ENCODE data around the gene SPEM3.

Gene SPEM3

GRCh38 chr17:7421186-7421585, 7.5 kb upstream of the SPEM3 start:
- no peak for DNase-seq

GRCh38 chr17:7423679-7424078, 5.0 kb upstream of the SPEM3 start:
- no peak for DNase-seq

- no peak for DNase-seq
Observed at GRCh38 chr17:7425316-7425715, 3.3 kb upstream of the SPEM3 start, which contains the start of gene SPEM2. Gene SPEM2 (plus strand): TSS chr17:7425616. CDS start chr17:7425689, 73 bp downstream.

- no peak for DNase-seq
Observed at GRCh38 chr17:7425756-7426155, 2.9 kb upstream of the SPEM3 start.

- DNase-seq: no peak
Observed at GRCh38 chr17:7426203-7426863, 2.3 kb upstream of the SPEM3 start.

GRCh38 chr17:7426896-7427489, 1.7 kb upstream of the SPEM3 start:
- no peak for DNase-seq

GRCh38 chr17:7427549-7427948, 1.1 kb upstream of the SPEM3 start:
- no peak for DNase-seq

GRCh38 chr17:7429722-7430121, 1.1 kb downstream of the SPEM3 start:
- DNase-seq: no peak

- no peak for DNase-seq
Observed at GRCh38 chr17:7431231-7431630, 2.6 kb downstream of the SPEM3 start.

- DNase-seq: no peak
Observed at GRCh38 chr17:7432296-7432695, 3.6 kb downstream of the SPEM3 start.

GRCh38 chr17:7435676-7436555, 7.3 kb downstream of the SPEM3 start:
- peak; percentile 57 to 80 (median 68) for DNase-seq

GRCh38 chr17:7436556-7437368, 8.1 kb downstream of the SPEM3 start:
- DNase-seq: peak; percentile 86 to 95 (median 90)

GRCh38 chr17:7437369-7437863, 8.8 kb downstream of the SPEM3 start:
- DNase-seq: no peak

- DNase-seq: peak; percentile 63 to 91 (median 78)
Observed at GRCh38 chr17:7437950-7438614, 9.4 kb downstream of the SPEM3 start.

- DNase-seq: no peak
Observed at GRCh38 chr17:7438656-7439460, 10.2 kb downstream of the SPEM3 start.

GRCh38 chr17:7439462-7440112, 10.9 kb downstream of the SPEM3 start, which contains the start of gene FGF11:
Gene FGF11 (plus strand): TSS chr17:7439512. CDS start chr17:7439621, 109 bp downstream.
- DNase-seq: peak in 1 of 4 experiments; percentile 24

GRCh38 chr17:7440113-7440833, 11.6 kb downstream of the SPEM3 start:
- peak; percentile 31 to 71 (median 56) for DNase-seq

GRCh38 chr17:7440834-7441195, 12.2 kb downstream of the SPEM3 start:
- DNase-seq: peak in 2 of 4 experiments; percentile 24 to 29

GRCh38 chr17:7441266-7441665, 12.6 kb downstream of the SPEM3 start:
- no peak for DNase-seq

GRCh38 chr17:7442142-7442541, 13.5 kb downstream of the SPEM3 start:
- no peak for DNase-seq
